Progenitor cell of endocrine pancreas (in vitro differentiated cells): Measurements from ENCODE around the gene IFIT5. TPM values are rescaled to one million over a fixed set of nuclear protein-coding genes. Genes with fewer than 3 reads are reported as not detected.
"Not testable (repeated sequence)": the region's sequence is repeated elsewhere in the genome, so short reads cannot be mapped to it uniquely, and the experiment has no call there.

ENCODE experiments used
- DNase-seq: peaks from one replicate; pipeline ENCODE4 v3.0.0; 2021; ENCODE audit warnings: low spot score; ENCODE audit not compliant: unreplicated experiment
- H3K27ac Mint-ChIP-seq: 2 replicates; pipeline ENCODE4 v1.8.0; 2021; ENCODE audit warnings: mild to moderate bottlenecking, moderate library complexity, mixed read lengths
- H3K27me3 Mint-ChIP-seq: 2 replicates; pipeline ENCODE4 v1.8.0; 2021; ENCODE audit warnings: mixed read lengths
- H3K36me3 Mint-ChIP-seq: 2 replicates; pipeline ENCODE4 v1.8.0; 2022; ENCODE audit warnings: mixed read lengths; ENCODE audit not compliant: insufficient read depth
- H3K4me1 Mint-ChIP-seq: 2 replicates; pipeline ENCODE4 v1.8.0; 2021; ENCODE audit warnings: low read depth, mixed read lengths
- H3K4me3 Mint-ChIP-seq: 2 replicates; pipeline ENCODE4 v1.8.0; 2021; ENCODE audit warnings: low read depth, mild to moderate bottlenecking, moderate library complexity, mixed read lengths
- H3K9me3 Mint-ChIP-seq: 2 replicates; pipeline ENCODE4 v1.8.0; 2021; ENCODE audit warnings: low read depth, mixed read lengths
- total RNA-seq: library from RNA; stranded (reverse); gene quantifications from 2 replicates; pipeline ENCODE4 v1.2.1, GENCODE V29; 2021
- TF ChIP-seq, protein P1 (sequence below): fragments of 200-600 bp; sonication (generic); IDR thresholded peaks from one replicate; pipeline ENCODE4 v1.5.0; 2021; ENCODE audit warnings: antibody characterized with exemption, mild to moderate bottlenecking; ENCODE audit not compliant: unreplicated experiment

Gene IFIT5
- total RNA-seq, 1 donor from 2014 or later = 6.0 TPM

DNA sequence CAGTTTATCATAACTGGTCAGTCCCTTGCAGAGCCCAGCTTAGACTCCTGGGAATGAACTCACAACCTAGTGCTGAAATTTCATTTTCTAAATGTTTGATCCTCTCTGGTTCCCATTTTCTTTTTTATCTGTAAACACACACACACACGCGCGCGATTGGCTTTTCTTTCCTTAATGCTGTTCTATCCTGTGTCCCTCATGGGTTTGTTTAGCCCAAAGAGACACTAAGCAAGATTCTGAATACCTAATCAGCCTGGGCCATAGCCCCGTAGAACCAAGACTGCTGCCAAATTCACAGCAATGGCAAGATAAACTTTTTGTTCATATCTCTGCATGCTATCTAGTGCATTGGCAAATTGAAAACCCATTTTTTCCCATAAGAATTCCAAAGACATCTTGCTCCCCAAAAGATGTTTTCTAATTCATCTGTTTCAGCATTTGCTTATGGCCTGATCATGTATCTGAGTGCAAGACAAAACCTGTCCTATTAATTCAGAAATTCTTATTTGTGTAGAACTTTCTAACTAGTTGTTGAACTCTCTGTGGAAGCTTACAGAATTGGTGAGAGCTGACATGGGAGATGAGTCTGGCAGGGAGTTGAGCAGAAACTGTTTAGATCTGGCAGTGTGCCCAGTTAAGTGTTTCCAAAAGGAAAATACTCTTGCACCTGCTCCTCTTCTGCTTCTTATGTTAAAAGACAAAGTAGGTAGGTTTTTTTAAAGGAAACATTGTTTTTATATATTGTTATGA is 23.7 kb upstream of the IFIT5 start:
- H3K9me3 Mint-ChIP-seq = no peaks in the 10 kb centered on the region
- H3K27ac Mint-ChIP-seq = no peak overlapping the region
- H3K4me3 Mint-ChIP-seq = no peak overlapping the region
- no peaks in the 10 kb centered on the region for H3K36me3 Mint-ChIP-seq
- H3K27me3 Mint-ChIP-seq = no peaks in the 10 kb centered on the region
- peaks cover 6% of the 10 kb centered on the region for H3K4me1 Mint-ChIP-seq
- no peak for DNase-seq
- TF ChIP-seq, protein P1, sequence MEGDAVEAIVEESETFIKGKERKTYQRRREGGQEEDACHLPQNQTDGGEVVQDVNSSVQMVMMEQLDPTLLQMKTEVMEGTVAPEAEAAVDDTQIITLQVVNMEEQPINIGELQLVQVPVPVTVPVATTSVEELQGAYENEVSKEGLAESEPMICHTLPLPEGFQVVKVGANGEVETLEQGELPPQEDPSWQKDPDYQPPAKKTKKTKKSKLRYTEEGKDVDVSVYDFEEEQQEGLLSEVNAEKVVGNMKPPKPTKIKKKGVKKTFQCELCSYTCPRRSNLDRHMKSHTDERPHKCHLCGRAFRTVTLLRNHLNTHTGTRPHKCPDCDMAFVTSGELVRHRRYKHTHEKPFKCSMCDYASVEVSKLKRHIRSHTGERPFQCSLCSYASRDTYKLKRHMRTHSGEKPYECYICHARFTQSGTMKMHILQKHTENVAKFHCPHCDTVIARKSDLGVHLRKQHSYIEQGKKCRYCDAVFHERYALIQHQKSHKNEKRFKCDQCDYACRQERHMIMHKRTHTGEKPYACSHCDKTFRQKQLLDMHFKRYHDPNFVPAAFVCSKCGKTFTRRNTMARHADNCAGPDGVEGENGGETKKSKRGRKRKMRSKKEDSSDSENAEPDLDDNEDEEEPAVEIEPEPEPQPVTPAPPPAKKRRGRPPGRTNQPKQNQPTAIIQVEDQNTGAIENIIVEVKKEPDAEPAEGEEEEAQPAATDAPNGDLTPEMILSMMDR = no peak

DNA sequence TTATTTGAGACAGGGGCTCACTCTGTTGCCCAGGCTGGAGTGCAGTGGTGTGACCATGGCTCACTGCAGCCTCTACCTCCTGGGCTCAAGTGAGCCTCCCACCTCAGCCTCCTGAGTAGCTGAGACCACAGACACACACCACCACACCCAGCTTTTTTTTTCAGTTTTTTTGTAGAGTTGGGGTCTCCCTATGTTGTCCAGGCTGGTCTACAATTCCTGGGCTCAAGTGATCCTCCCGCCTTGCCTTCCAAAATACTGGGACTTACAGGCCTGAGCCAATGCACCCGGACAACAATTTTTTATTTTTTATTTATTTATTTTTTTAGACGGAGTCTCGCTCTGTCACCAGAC is 23.2 kb upstream of the IFIT5 start:
- not testable (repeated sequence) for DNase-seq, H3K36me3 Mint-ChIP-seq, H3K4me1 Mint-ChIP-seq, H3K27ac Mint-ChIP-seq, H3K9me3 Mint-ChIP-seq, H3K27me3 Mint-ChIP-seq, H3K4me3 Mint-ChIP-seq

DNA sequence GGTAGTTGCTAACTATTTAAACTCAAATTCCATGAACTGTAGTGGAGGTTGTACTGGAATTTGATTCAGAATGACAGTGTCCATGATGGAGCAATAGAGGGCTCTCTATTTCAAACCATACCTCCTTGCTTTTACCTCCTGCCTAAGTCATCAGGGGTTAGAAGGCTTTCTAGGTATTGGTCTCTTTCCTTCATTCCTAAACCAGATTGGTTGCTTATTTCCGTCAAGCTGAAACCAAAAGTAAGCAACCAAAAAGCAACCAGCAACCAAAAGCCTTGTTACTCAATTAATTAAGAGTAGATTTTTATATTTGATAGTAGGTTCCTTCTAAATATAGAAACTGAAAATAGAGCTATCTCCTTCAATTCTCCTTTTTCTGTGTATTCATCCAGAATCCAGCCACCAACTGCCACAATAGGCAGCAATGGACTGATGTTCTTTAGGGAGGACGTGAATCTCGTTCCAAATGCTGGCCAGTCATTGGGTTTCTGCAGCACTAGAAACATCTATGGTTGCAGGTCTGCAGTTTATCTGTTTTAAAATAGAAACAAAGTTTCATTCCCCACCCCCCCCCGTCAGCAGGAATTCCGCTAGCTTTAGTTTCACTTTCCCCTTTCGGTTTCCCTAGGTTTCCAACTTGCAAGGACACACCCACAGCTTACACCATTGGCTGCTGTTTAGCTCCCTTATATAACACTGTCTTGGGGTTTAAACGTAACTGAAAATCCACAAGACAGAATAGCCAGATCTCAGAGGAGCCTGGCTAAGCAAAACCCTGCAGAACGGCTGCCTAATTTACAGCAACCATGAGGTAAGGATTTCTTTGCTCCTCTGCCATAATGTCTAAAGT is 22.2 kb upstream of the IFIT5 start, which contains the start of gene IFIT1:
IFIT1 (plus strand) TSS at position 717 of the 850 bp plus-strand sequence; CDS start at position 807, 90 bp downstream.
- H3K27ac Mint-ChIP-seq = peak within 1 kb of the TSS; percentile 33
- H3K27me3 Mint-ChIP-seq = no peaks in the 10 kb centered on the region

DNA sequence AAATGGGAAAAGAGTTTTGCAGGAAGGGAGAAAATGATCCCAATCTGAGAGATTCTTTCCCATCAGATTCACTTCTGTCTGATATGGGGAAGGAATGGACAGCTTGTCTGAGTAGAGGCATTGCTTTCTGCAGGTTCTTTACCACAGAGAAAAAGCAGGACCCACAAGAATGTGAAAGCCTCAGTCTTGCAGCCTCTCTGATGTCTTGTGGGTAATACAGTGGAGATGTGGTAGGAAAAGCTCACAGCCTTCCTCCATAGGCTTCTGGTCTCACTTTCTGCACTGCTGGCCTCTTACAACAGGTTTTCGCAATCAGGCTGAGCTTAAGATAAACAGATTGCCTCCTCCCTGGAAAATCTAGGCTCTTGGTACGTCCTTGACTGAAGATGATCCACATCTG is 21.4 kb upstream of the IFIT5 start:
- no peak for DNase-seq
- Mint-ChIP-seq H3K4me1 (no peaks in the 10 kb centered on the region), H3K36me3 (no peaks in the 10 kb centered on the region), H3K27ac (no peak overlapping the region), H3K9me3 (peaks cover 2% of the 10 kb centered on the region), H3K4me3 (no peak overlapping the region), H3K27me3 (no peaks in the 10 kb centered on the region)
- TF ChIP-seq, protein P1 = no peak

More for the DNA sequence above, 22.2 kb upstream of the IFIT5 start, which contains the start of gene IFIT1:
- Mint-ChIP-seq H3K4me1 (peaks cover 1% of the 10 kb centered on the region), H3K36me3 (no peaks in the 10 kb centered on the region), H3K9me3 (peaks cover 2% of the 10 kb centered on the region), H3K4me3 (peak within 1 kb of the TSS; percentile 75)
- TF ChIP-seq, protein P1 = no peak
- no peak for DNase-seq

DNA sequence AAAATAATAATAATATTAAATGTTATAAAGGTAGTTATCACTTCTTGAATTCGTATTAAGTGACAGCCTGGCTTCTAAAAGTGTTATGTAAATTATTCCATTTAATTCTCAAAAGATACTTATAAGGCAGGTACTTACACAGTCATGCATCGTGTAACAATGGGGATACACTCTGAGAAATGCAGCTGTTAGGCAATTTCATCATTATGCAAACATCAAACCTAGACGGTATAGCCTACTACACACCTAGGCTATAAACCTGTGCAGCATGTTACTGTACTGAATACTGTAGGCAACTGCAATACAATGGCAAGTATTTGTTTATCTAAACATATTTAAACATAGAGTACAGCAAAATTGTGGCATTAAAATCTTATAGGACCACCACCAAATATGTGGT is 20.5 kb upstream of the IFIT5 start:
- H3K4me1 Mint-ChIP-seq = no peaks in the 10 kb centered on the region
- TF ChIP-seq, protein P1 = no peak
- no peaks in the 10 kb centered on the region for H3K36me3 Mint-ChIP-seq
- H3K27me3 Mint-ChIP-seq = no peaks in the 10 kb centered on the region
- no peak overlapping the region for H3K4me3 Mint-ChIP-seq
- peaks cover 6% of the 10 kb centered on the region for H3K9me3 Mint-ChIP-seq
- no peak overlapping the region for H3K27ac Mint-ChIP-seq
- DNase-seq = no peak
